GM18870 (cell line): ENCODE measurements around the gene COL4A2.
"Not testable (repeated sequence)": the region's sequence is repeated elsewhere in the genome, so short reads cannot be mapped to it uniquely, and the experiment has no call there.

ENCODE experiments used
- ATAC-seq: cut with Tn5 transposase; IDR thresholded peaks from one replicate; pipeline ENCODE4 v1.9.1; 2021; ENCODE audit warnings: moderate library complexity; ENCODE audit not compliant: unreplicated experiment

Gene COL4A2

GRCh38 chr13:110305949-110306339 lies 1.1 kb upstream of the COL4A2 start:
- no peak for ATAC-seq

GRCh38 chr13:110306340-110306959 lies 634 bp upstream of the COL4A2 start:
- no peak for ATAC-seq

- no peak for ATAC-seq
These were observed 927 bp downstream of the COL4A2 start for GRCh38 chr13:110307767-110308655.

GRCh38 chr13:110308656-110309359 lies 1.7 kb downstream of the COL4A2 start:
- no peak for ATAC-seq

- no peak for ATAC-seq
These were observed 2.8 kb downstream of the COL4A2 start for GRCh38 chr13:110309661-110310524.

- ATAC-seq, result no peak
These were observed 3.7 kb downstream of the COL4A2 start for GRCh38 chr13:110310541-110311442.

GRCh38 chr13:110311443-110312338 lies 4.6 kb downstream of the COL4A2 start:
- ATAC-seq, result no peak

GRCh38 chr13:110312339-110313031 lies 5.4 kb downstream of the COL4A2 start:
- no peak for ATAC-seq

- not testable (repeated sequence) for ATAC-seq
These were observed 6.2 kb downstream of the COL4A2 start for GRCh38 chr13:110313261-110313660.

- ATAC-seq, result not testable (repeated sequence)
These were observed 6.6 kb downstream of the COL4A2 start for GRCh38 chr13:110313733-110314132.

GRCh38 chr13:110314516-110315245 lies 7.6 kb downstream of the COL4A2 start:
- ATAC-seq, result no peak

GRCh38 chr13:110316196-110316595 lies 9.1 kb downstream of the COL4A2 start:
- ATAC-seq, result no peak

- ATAC-seq, result no peak
These were observed 10.0 kb downstream of the COL4A2 start for GRCh38 chr13:110317093-110317492.

GRCh38 chr13:110317496-110318195 lies 10.6 kb downstream of the COL4A2 start:
- no peak for ATAC-seq

GRCh38 chr13:110318920-110319319 lies 11.8 kb downstream of the COL4A2 start:
- no peak for ATAC-seq

GRCh38 chr13:110319397-110319773 lies 12.3 kb downstream of the COL4A2 start:
- ATAC-seq, result no peak
